IMR-90 (cell line): ENCODE measurements around the gene PDE4C. TPM values are rescaled to one million over a fixed set of nuclear protein-coding genes. Genes with fewer than 3 reads are reported as not detected.

ENCODE experiments used
- ATAC-seq: fragments of 200-7000 bp; cut with Tn5 transposase; 2 replicates; pipeline ENCODE4 v1.9.1; 2020; ENCODE audit warnings: low read depth, mild to moderate bottlenecking, moderate library complexity
- BruUV-seq: library from RNA; stranded (reverse); fragments of 400-500 nt; replicated peaks from 2 replicates; lab custom pipeline; 2021; lab: Mats Ljungman, UMichigan
- CTCF ChIA-PET: fragments of 300-600 bp; formaldehyde crosslinking; extraction: SDS; loops from one replicate; lab custom pipeline; 2021; ENCODE audit warnings: antibody characterized with exemption; lab: Yijun Ruan, JAX
- POLR2A ChIA-PET: fragments of 300-600 bp; sonication (Branson Sonifier 250); formaldehyde crosslinking; loops from one replicate; lab custom pipeline; 2022; ENCODE audit warnings: antibody characterized with exemption; ENCODE audit not compliant: unreplicated experiment; lab: Charles Lee
- DNase-seq: peaks from one replicate; pipeline ENCODE4 v3.0.0; 2013
- H2AFZ ChIP-seq: replicated peaks from 2 replicates; pipeline ENCODE3; 2013; ENCODE audit warnings: low read length, mild to moderate bottlenecking; ENCODE audit not compliant: poor library complexity
- H2AK5ac ChIP-seq: 2 replicates; pipeline ENCODE4 v1.6.1; 2013; ENCODE audit warnings: low read depth, low read length, inconsistent platforms
- H2AK9ac ChIP-seq: replicated peaks from 2 replicates; pipeline ENCODE3; 2013; ENCODE audit warnings: mild to moderate bottlenecking, low read depth, low read length, moderate library complexity; ENCODE audit not compliant: poor library complexity
- H2BK120ac ChIP-seq: 2 replicates; pipeline ENCODE4 v1.6.1; 2013; ENCODE audit warnings: low read depth, low read length, inconsistent platforms
- H2BK15ac ChIP-seq: 3 replicates; pipeline ENCODE4 v1.6.1; 2013; ENCODE audit warnings: low read depth, low read length, inconsistent platforms
- H2BK20ac ChIP-seq: 2 replicates; pipeline ENCODE4 v1.6.1; 2013; ENCODE audit warnings: low read depth, mild to moderate bottlenecking, inconsistent platforms, low read length, moderate library complexity
- H2BK5ac ChIP-seq: 2 replicates; pipeline ENCODE4 v1.6.1; 2013; ENCODE audit warnings: mild to moderate bottlenecking, low read depth, low read length, inconsistent platforms; ENCODE audit not compliant: poor library complexity, severe bottlenecking
- H3K14ac ChIP-seq: replicated peaks from 2 replicates; pipeline ENCODE4 v1.6.1; 2013; ENCODE audit warnings: low read depth, low read length, inconsistent platforms
- H3K18ac ChIP-seq: 2 replicates; pipeline ENCODE4 v1.6.1; 2013; ENCODE audit warnings: low read depth, low read length, control low read depth
- H3K23ac ChIP-seq: 2 replicates; pipeline ENCODE4 v1.6.1; 2013; ENCODE audit warnings: low read depth, low read length, inconsistent platforms
- H3K27ac ChIP-seq: 2 replicates; pipeline ENCODE4 v1.5.1; 2013; ENCODE audit warnings: mild to moderate bottlenecking, control low read depth, low read length; ENCODE audit not compliant: insufficient read depth
- H3K27me3 ChIP-seq: 2 replicates; pipeline ENCODE4 v1.6.1; 2013; ENCODE audit warnings: low read length; ENCODE audit not compliant: control insufficient read depth, insufficient read depth
- H3K36me3 ChIP-seq: 2 replicates; pipeline ENCODE4 v1.6.1; 2013; ENCODE audit warnings: low read length, mixed read lengths; ENCODE audit not compliant: control insufficient read depth, insufficient read depth
- H3K4ac ChIP-seq: 2 replicates; pipeline ENCODE4 v1.6.1; 2013; ENCODE audit warnings: low read depth, low read length, inconsistent platforms
- H3K4me1 ChIP-seq: 2 replicates; pipeline ENCODE4 v1.6.1; 2013; ENCODE audit warnings: low read length, mixed read lengths; ENCODE audit not compliant: control insufficient read depth, insufficient read depth
- H3K4me2 ChIP-seq: 2 replicates; pipeline ENCODE4 v1.6.1; 2013; ENCODE audit warnings: low read depth, mild to moderate bottlenecking, control low read depth, low read length, moderate library complexity
- H3K4me3 ChIP-seq: 2 replicates; pipeline ENCODE4 v1.5.1; 2013; ENCODE audit warnings: low read depth, mild to moderate bottlenecking, control low read depth, low read length, moderate library complexity; ENCODE audit not compliant: insufficient read depth
- H3K56ac ChIP-seq: 2 replicates; pipeline ENCODE4 v1.6.1; 2013; ENCODE audit warnings: low read length, inconsistent platforms; ENCODE audit not compliant: insufficient read depth; ENCODE audit errors: extremely low read depth
- H3K79me1 ChIP-seq, 2 experiments: 2 replicates each; pipeline ENCODE4 v1.6.1; 2013; ENCODE audit warnings: low read length in 2 of 2, inconsistent platforms in 1 of 2, low read depth in 1 of 2
- H3K9ac ChIP-seq: 2 replicates; pipeline ENCODE4 v1.6.1; 2013; ENCODE audit warnings: low read depth, low read length, control low read depth
- H3K9me1 ChIP-seq: 2 replicates; pipeline ENCODE4 v1.6.1; 2013; ENCODE audit warnings: low read length, inconsistent platforms; ENCODE audit not compliant: insufficient read depth
- H3K9me3 ChIP-seq: 2 replicates; pipeline ENCODE4 v1.6.1; 2013; ENCODE audit warnings: low read length; ENCODE audit not compliant: control insufficient read depth, insufficient read depth
- H4K20me1 ChIP-seq: 2 replicates; pipeline ENCODE4 v1.6.1; 2013; ENCODE audit warnings: low read length, inconsistent platforms; ENCODE audit not compliant: insufficient read depth
- H4K5ac ChIP-seq: 2 replicates; pipeline ENCODE4 v1.6.1; 2013; ENCODE audit warnings: mild to moderate bottlenecking, low read depth, low read length, control low read depth
- H4K8ac ChIP-seq, 2 experiments: 2 replicates each; pipeline ENCODE4 v1.6.1; 2013; ENCODE audit warnings: low read depth in 2 of 2, low read length in 2 of 2, control low read depth in 1 of 2, inconsistent platforms in 1 of 2
- H4K91ac ChIP-seq: 2 replicates; pipeline ENCODE4 v1.6.1; 2013; ENCODE audit warnings: low read depth, low read length, inconsistent platforms; ENCODE audit not compliant: insufficient read depth
- BHLHE40 ChIP-seq: fragments of 150-350 bp; IDR thresholded peaks from 2 replicates; pipeline ENCODE4 v1.6.1; 2016; ENCODE audit warnings: mild to moderate bottlenecking, low read depth, low read length
- CEBPB ChIP-seq: IDR thresholded peaks from 2 replicates; pipeline ENCODE4 v1.6.1; 2012; ENCODE audit warnings: low read depth, low read length, improper control_type of control experiment
- CHD1 ChIP-seq: IDR thresholded peaks from 2 replicates; pipeline ENCODE4 v1.6.1; 2012; ENCODE audit warnings: low read depth, low read length, improper control_type of control experiment
- CTCF ChIP-seq: conservative IDR thresholded peaks from 2 replicates; pipeline ENCODE4 v1.5.1; 2012; ENCODE audit warnings: mild to moderate bottlenecking, low read depth, low read length, improper control_type of control experiment
- ELK1 ChIP-seq: fragments of 150-350 bp; IDR thresholded peaks from 2 replicates; pipeline ENCODE4 v1.6.1; 2016; ENCODE audit warnings: low read depth, mild to moderate bottlenecking, low read length, moderate library complexity, borderline replicate concordance
- FOS ChIP-seq: fragments of 150-350 bp; IDR thresholded peaks from 2 replicates; pipeline ENCODE4 v1.6.1; 2016; ENCODE audit warnings: low read depth, low read length
- MAFK ChIP-seq: IDR thresholded peaks from 2 replicates; pipeline ENCODE4 v1.6.1; 2012; ENCODE audit warnings: low read depth, low read length, improper control_type of control experiment
- MAZ ChIP-seq: IDR thresholded peaks from 2 replicates; pipeline ENCODE4 v1.6.1; 2012; ENCODE audit warnings: low read depth, mild to moderate bottlenecking, low read length, improper control_type of control experiment, moderate library complexity, borderline replicate concordance
- MXI1 ChIP-seq: IDR thresholded peaks from 2 replicates; pipeline ENCODE4 v1.6.1; 2012; ENCODE audit warnings: low read depth, mild to moderate bottlenecking, low read length, moderate library complexity, borderline replicate concordance
- NFE2L2 ChIP-seq: fragments of 150-350 bp; IDR thresholded peaks from 2 replicates; pipeline ENCODE4 v1.6.1; 2016; ENCODE audit warnings: low read depth, mild to moderate bottlenecking, low read length
- POLR2A ChIP-seq: IDR thresholded peaks from 2 replicates; pipeline ENCODE4 v1.6.1; 2012; ENCODE audit warnings: mild to moderate bottlenecking, low read depth, low read length
- RAD21 ChIP-seq: IDR thresholded peaks from 2 replicates; pipeline ENCODE4 v1.6.1; 2012; ENCODE audit warnings: low read length, improper control_type of control experiment
- RCOR1 ChIP-seq: IDR thresholded peaks from 2 replicates; pipeline ENCODE4 v1.6.1; 2012; ENCODE audit warnings: mild to moderate bottlenecking, low read length, improper control_type of control experiment; ENCODE audit not compliant: insufficient replicate concordance
- RFX5 ChIP-seq: IDR thresholded peaks from 2 replicates; pipeline ENCODE4 v1.8.0; 2012; ENCODE audit warnings: low read depth, mild to moderate bottlenecking, low read length, moderate library complexity
- SMC3 ChIP-seq: fragments of 150-350 bp; IDR thresholded peaks from 2 replicates; pipeline ENCODE4 v1.6.1; 2016; ENCODE audit warnings: low read depth, mild to moderate bottlenecking, antibody characterized with exemption, low read length, moderate library complexity
- USF2 ChIP-seq: fragments of 150-350 bp; IDR thresholded peaks from 2 replicates; pipeline ENCODE4 v1.6.1; 2017; ENCODE audit warnings: mild to moderate bottlenecking, antibody characterized with exemption, low read length, low read depth
- WGBS, 2 experiments: methylation state at CpG; one replicate each; pipeline versions ENCODE4 v1.1.5 to v1.1.7; 2013; ENCODE audit warnings: missing lambda C conversion rate in 2 of 2; ENCODE audit not compliant: insufficient read length in 1 of 2; ENCODE audit errors: extremely low coverage in 2 of 2; 5-methylcytosine and 5-hydroxymethylcytosine counted together
- dilution Hi-C: fragments of 300-500 bp; cut with HindIII; formaldehyde crosslinking; loops from one replicate; pipeline ENCODE4 v1.14.3; 2018; ENCODE audit warnings: low sequenced_read_pairs; ENCODE audit not compliant: unreplicated experiment
- in situ Hi-C: fragments of 300-500 bp; cut with MboI; formaldehyde crosslinking; loops from 3 replicates; pipeline ENCODE4 v1.14.3; 2019; ENCODE audit warnings: low sequenced_read_pairs, inconsistent platforms, mixed read lengths
- intact Hi-C: fragments of 100-400 bp; cut with micrococcal nuclease; formaldehyde crosslinking; loops from 2 replicates; pipeline ENCODE4 v1.10.0; 2022
- polyA plus RNA-seq, 3 experiments: library from polyadenylated mRNA; depleted of rRNA; stranded (reverse); fragments of >200 nt; gene quantifications; 2 replicates each; pipeline ENCODE4 v1.2.3, GENCODE V29; 2012; ENCODE audit warnings: low replicate concordance in 1 of 3
- total RNA-seq: library from RNA; depleted of rRNA; stranded (reverse); fragments of >200 nt; gene quantifications from 2 replicates; pipeline ENCODE4 v1.2.3, GENCODE V29; 2012

PDE4C gene
- total and polyA plus RNA-seq, 2 of the 4 experiments (the other 2 are of a cell fraction) = 0.18 to 0.24 TPM

GRCh38 chr19:18253716-18254115, 27.5 kb upstream of the PDE4C start:
- 66% methylated on average over 3 of the region's 5 CpGs; no CpG with 5 or more reads in 1 of the 2 experiments for WGBS, 2 experiments
- POLR2A ChIA-PET = no interaction called here
- no peak overlapping the region for H2BK5ac ChIP-seq
- DNase-seq = no peak
- H3K36me3 ChIP-seq = no peaks in the 10 kb centered on the region
- no peak for TF ChIP-seq CTCF
- no peak for TF ChIP-seq USF2
- TF ChIP-seq POLR2A = no peak
- no peak for TF ChIP-seq FOS
- no peak for TF ChIP-seq RCOR1
- TF ChIP-seq SMC3 = no peak
- TF ChIP-seq MAZ = no peak
- no peak for TF ChIP-seq ELK1
- no peak for TF ChIP-seq CHD1
- no peak for TF ChIP-seq BHLHE40
- no peak for TF ChIP-seq RFX5
- TF ChIP-seq NFE2L2 = no peak
- TF ChIP-seq MAFK = no peak
- no peak for TF ChIP-seq CEBPB
- no peak for TF ChIP-seq MXI1
- no peak for TF ChIP-seq RAD21
- no peak overlapping the region for H2BK120ac ChIP-seq
- H4K91ac ChIP-seq = no peak overlapping the region
- H3K4me1 ChIP-seq = no peaks in the 10 kb centered on the region
- no peak overlapping the region for H2BK15ac ChIP-seq
- H4K5ac ChIP-seq = no peak overlapping the region
- intact Hi-C loops (loop anchor here (5.0 kb wide), 1 partner anchor 81 kb away; the partner anchor contains the start of gene IFI30), dilution Hi-C loops (no loop called here), in situ Hi-C loops (loop anchor here (5.0 kb wide), 1 partner anchor 141 kb away; no protein-coding TSS in a partner anchor)
- no peak overlapping the region for H3K23ac ChIP-seq
- H3K18ac ChIP-seq = no peak overlapping the region
- no peaks in the 10 kb centered on the region for H3K9me3 ChIP-seq
- CTCF ChIA-PET = interaction anchor here (1.3 to 1.5 kb wide), 2 partner anchors 25 to 26 kb away, joined by 3 read pairs; no protein-coding TSS in a partner anchor
- no TSS peak for BruUV-seq
- no peak overlapping the region for H2AFZ ChIP-seq
- H3K9me1 ChIP-seq = no peaks in the 10 kb centered on the region
- H2AK5ac ChIP-seq = no peak overlapping the region
- H3K9ac ChIP-seq = no peak overlapping the region
- H2AK9ac ChIP-seq = no peak overlapping the region
- no peak overlapping the region for H3K4me2 ChIP-seq
- no peak overlapping the region for H3K27ac ChIP-seq
- no peak overlapping the region for H2BK20ac ChIP-seq
- no peaks in the 10 kb centered on the region for H4K20me1 ChIP-seq
- H3K27me3 ChIP-seq = peaks cover 22% of the 10 kb centered on the region
- H3K4me3 ChIP-seq = no peak overlapping the region
- no peak overlapping the region for H3K4ac ChIP-seq
- ATAC-seq = no peak
- H3K79me1 ChIP-seq = no peaks in the 10 kb centered on the region
- H3K56ac ChIP-seq = no peak overlapping the region
- no peak overlapping the region for H3K14ac ChIP-seq
- no peak overlapping the region for H4K8ac ChIP-seq
